ENCODE measurements around the gene SOX6. TPM values are rescaled to one million over a fixed set of nuclear protein-coding genes. Genes with fewer than 3 reads are reported as not detected.
"Not testable (repeated sequence)": the region's sequence is repeated elsewhere in the genome, so short reads cannot be mapped to it uniquely, and the experiment has no call there.

SOX6 gene
- total RNA-seq, 4 donors from 2014 or later = 17.9 to 27.9 (median 23.3) TPM

- intact Hi-C loops (cut with DNase I) = no loop called here
- DNase-seq = no peak
- TF ChIP-seq, protein P1, sequence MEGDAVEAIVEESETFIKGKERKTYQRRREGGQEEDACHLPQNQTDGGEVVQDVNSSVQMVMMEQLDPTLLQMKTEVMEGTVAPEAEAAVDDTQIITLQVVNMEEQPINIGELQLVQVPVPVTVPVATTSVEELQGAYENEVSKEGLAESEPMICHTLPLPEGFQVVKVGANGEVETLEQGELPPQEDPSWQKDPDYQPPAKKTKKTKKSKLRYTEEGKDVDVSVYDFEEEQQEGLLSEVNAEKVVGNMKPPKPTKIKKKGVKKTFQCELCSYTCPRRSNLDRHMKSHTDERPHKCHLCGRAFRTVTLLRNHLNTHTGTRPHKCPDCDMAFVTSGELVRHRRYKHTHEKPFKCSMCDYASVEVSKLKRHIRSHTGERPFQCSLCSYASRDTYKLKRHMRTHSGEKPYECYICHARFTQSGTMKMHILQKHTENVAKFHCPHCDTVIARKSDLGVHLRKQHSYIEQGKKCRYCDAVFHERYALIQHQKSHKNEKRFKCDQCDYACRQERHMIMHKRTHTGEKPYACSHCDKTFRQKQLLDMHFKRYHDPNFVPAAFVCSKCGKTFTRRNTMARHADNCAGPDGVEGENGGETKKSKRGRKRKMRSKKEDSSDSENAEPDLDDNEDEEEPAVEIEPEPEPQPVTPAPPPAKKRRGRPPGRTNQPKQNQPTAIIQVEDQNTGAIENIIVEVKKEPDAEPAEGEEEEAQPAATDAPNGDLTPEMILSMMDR (IDR thresholded peaks at IDR 0.05) = no peak
- no peak for TF ChIP-seq POLR2A (IDR thresholded peaks at IDR 0.05)
- Histone ChIP-seq H3K9me3 (no peaks in the 10 kb centered on the region), H3K27ac (no peak overlapping the region), H3K4me3 (replicated peaks in 1 of 3) (no peak overlapping the region), H3K27me3 (no peaks in the 10 kb centered on the region), H3K4me1 (no peaks in the 10 kb centered on the region), H3K36me3 (no peaks in the 10 kb centered on the region)
- WGBS, 2 donors = 83 to 93% methylated on average over 5 of the region's 5 CpGs
These were observed 274.8 kb downstream of the SOX6 start for GRCh38 chr11:16081382-16082094.

DNA sequence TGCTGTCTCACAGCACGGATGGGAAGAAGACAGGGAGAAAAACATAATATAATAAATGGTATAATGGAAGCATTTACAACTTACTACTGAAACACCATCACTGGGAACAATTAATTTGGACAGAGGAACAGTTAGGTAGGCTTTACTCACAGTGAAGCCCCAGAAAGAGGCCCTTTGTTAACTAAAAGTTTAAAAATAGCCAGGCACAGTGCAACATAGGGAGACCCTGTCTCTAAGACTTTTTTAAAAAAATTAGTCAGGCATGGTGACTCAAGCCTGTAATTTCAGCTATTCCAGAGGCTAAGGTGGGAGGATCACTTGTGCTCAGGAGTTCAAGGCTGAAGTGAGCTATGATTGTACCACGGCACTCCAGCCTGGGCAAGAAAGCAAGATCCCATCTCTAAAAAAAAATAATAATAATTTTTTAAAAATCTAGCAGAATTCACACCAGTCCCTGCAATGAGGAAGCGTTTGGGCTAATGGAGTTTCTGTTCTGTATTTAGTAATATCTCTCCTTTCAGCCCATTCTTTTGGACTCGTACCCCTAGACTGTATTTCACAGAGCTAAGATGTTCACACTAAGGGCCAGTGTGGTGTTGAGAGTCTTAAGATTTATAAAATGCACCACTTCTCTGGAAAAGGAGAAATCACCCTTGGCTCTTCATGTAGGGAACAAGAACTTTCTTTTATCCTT is 275.5 kb downstream of the SOX6 start:
- no peak overlapping the region for H3K4me3 ChIP-seq (replicated peaks in 1 of 3)
- TF ChIP-seq, protein P1 (IDR thresholded peaks at IDR 0.05) = no peak
- no peak for TF ChIP-seq POLR2A (IDR thresholded peaks at IDR 0.05)
- 89 to 93% methylated on average over 4 of the region's 4 CpGs for WGBS, 2 donors
- H3K9me3 ChIP-seq = no peaks in the 10 kb centered on the region
- H3K27me3 ChIP-seq = no peaks in the 10 kb centered on the region
- no peaks in the 10 kb centered on the region for H3K36me3 ChIP-seq
- H3K27ac ChIP-seq = no peak overlapping the region
- DNase-seq = no peak
- intact Hi-C loops (cut with DNase I) = no loop called here
- H3K4me1 ChIP-seq = no peaks in the 10 kb centered on the region

GRCh38 chr11:16078936-16079335 is 277.4 kb downstream of the SOX6 start:
- Histone ChIP-seq H3K4me3 (replicated peaks in 1 of 3) (no peak overlapping the region), H3K36me3 (no peaks in the 10 kb centered on the region), H3K27me3 (no peaks in the 10 kb centered on the region), H3K27ac (no peak overlapping the region), H3K9me3 (no peaks in the 10 kb centered on the region), H3K4me1 (no peaks in the 10 kb centered on the region)
- intact Hi-C loops (cut with DNase I) = no loop called here
- TF ChIP-seq, protein P1 (IDR thresholded peaks at IDR 0.05) = no peak
- TF ChIP-seq POLR2A (IDR thresholded peaks at IDR 0.05) = no peak
- WGBS, 2 donors = 94 to 95% methylated on average over 3 of the region's 3 CpGs
- no peak for DNase-seq

GRCh38 chr11:16070573-16070972 is 285.8 kb downstream of the SOX6 start:
- no peak for DNase-seq
- no peaks in the 10 kb centered on the region for H3K27me3 ChIP-seq
- H3K4me3 ChIP-seq (replicated peaks in 1 of 3) = no peak overlapping the region
- intact Hi-C loops (cut with DNase I) = no loop called here
- no peak overlapping the region for H3K27ac ChIP-seq
- TF ChIP-seq POLR2A (IDR thresholded peaks at IDR 0.05) = no peak
- TF ChIP-seq, protein P1 (IDR thresholded peaks at IDR 0.05) = no peak
- H3K9me3 ChIP-seq = no peaks in the 10 kb centered on the region
- 90 to 93% methylated on average over 5 of the region's 5 CpGs for WGBS, 2 donors
- no peaks in the 10 kb centered on the region for H3K36me3 ChIP-seq
- H3K4me1 ChIP-seq = no peaks in the 10 kb centered on the region

DNA sequence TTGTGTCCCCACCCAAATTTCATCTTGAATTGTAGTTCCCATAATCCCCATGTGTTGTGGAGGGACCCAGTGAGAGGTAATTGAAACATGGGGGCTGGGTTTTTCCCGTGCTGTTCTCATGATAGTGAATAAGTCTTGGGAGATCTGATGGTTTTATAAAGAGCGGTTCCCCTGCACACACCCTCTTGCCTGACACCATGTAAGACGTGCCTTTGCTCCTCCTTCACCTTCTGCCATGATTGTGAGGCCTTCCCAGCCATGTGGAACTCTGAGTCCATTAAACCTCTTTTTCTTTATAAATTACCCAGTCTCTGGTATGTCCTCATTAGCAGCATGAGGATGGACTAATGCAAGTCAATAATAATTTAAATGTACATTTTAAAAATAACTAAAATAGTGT is 289.1 kb downstream of the SOX6 start:
- H3K36me3 ChIP-seq; DNase-seq; H3K9me3 ChIP-seq; H3K27ac ChIP-seq; H3K27me3 ChIP-seq; H3K4me1 ChIP-seq; intact Hi-C loops (cut with DNase I); H3K4me3 ChIP-seq (replicated peaks in 1 of 3): not testable (repeated sequence)
- 87 to 98% methylated on average over 3 of the region's 3 CpGs for WGBS, 2 donors
